ENCODE data around the gene ZMIZ1. TPM values are rescaled to one million over a fixed set of nuclear protein-coding genes. Genes with fewer than 3 reads are reported as not detected.

Gene ZMIZ1, protein sequence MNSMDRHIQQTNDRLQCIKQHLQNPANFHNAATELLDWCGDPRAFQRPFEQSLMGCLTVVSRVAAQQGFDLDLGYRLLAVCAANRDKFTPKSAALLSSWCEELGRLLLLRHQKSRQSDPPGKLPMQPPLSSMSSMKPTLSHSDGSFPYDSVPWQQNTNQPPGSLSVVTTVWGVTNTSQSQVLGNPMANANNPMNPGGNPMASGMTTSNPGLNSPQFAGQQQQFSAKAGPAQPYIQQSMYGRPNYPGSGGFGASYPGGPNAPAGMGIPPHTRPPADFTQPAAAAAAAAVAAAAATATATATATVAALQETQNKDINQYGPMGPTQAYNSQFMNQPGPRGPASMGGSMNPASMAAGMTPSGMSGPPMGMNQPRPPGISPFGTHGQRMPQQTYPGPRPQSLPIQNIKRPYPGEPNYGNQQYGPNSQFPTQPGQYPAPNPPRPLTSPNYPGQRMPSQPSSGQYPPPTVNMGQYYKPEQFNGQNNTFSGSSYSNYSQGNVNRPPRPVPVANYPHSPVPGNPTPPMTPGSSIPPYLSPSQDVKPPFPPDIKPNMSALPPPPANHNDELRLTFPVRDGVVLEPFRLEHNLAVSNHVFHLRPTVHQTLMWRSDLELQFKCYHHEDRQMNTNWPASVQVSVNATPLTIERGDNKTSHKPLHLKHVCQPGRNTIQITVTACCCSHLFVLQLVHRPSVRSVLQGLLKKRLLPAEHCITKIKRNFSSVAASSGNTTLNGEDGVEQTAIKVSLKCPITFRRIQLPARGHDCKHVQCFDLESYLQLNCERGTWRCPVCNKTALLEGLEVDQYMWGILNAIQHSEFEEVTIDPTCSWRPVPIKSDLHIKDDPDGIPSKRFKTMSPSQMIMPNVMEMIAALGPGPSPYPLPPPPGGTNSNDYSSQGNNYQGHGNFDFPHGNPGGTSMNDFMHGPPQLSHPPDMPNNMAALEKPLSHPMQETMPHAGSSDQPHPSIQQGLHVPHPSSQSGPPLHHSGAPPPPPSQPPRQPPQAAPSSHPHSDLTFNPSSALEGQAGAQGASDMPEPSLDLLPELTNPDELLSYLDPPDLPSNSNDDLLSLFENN
- total RNA-seq (34.8 TPM), polyA plus RNA-seq (1 to 10 TPM; 1.5 to 2.3 (median 1.9) TPM)

DNA sequence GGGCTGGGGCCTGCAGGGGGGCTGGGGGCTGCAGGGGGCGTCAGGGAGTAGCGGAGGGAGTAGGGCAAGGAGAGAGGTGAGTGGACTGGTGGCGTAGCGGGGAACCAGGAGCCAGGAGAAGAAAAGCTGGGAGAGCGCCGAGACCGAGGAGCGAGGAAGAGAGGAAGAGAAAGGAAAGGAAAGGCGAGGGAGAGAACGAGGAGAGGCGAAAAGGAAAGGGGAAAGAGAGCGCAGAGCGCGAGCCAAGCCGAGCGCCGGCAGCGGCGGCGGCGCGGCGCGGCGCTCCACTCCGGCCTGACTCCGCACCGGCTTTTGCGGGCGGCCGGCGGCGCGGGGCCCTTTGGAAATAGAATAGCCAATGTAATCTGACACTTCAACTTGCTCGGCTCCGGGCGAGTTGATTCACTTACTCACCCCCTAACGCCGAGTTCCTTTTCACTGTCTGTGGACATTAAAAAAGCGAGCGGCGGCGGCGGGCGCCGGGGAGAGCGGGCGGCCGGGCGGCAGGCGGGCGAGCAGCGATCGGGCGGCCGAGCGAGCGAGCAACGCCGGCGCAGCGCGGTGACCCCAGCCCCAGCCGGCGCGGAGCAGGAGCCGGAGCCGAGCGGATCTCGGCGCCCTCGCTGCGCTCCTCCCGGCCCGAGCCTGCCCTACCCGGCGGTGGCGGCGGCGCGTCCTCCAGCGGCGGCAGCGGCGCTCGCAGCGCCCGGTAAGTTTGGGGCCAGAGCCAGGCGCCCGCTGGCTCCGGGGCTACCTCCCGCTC, at the start of gene ZMIZ1:
Gene ZMIZ1, plus strand, starts transcription at position 405 of the 763 bp plus-strand sequence. CDS start 132,667 bp downstream, outside the sequence.
- H3K27me3 Mint-ChIP-seq, result peaks cover 11% of the 10 kb centered on the region
- H3K36me3 Mint-ChIP-seq, result no peaks in the 10 kb centered on the region
- H3K27ac Mint-ChIP-seq, result peak within 1 kb of the TSS; percentile 74 to 96 (median 93)
- H3K9me3 Mint-ChIP-seq, result peaks cover 0 to 2% (median 0%) of the 10 kb centered on the region in 7 donors
- no peaks in the 10 kb centered on the region for H3K9me3 ChIP-seq (ENCODE audit: control insufficient read depth in 2 of 2, low read length in 2 of 2)
- ATAC-seq (ENCODE audit: low read depth in 2 of 2) (peak; percentile 70), DNase-seq (peak; percentile 72 to 86 (median 84))
- no peaks in the 10 kb centered on the region for H3K27me3 ChIP-seq (ENCODE audit: control insufficient read depth, insufficient read depth, low read length)
- H3K4me3 ChIP-seq (ENCODE audit: low read depth, low read length), result peak within 1 kb of the TSS; percentile 77
- peak within 1 kb of the TSS; percentile 94 to 98 (median 96) for H3K4me3 Mint-ChIP-seq
- peaks cover 0 to 68% (median 35%) of the 10 kb centered on the region in 4 donors for H3K4me1 Mint-ChIP-seq
- H3K36me3 ChIP-seq (ENCODE audit: control insufficient read depth, insufficient read depth, low read length), result no peaks in the 10 kb centered on the region
- peak within 1 kb of the TSS; percentile 81 for H3K27ac ChIP-seq (ENCODE audit: insufficient read depth, low read length, poor library complexity, severe bottlenecking)
- peaks cover 50% of the 10 kb centered on the region for H3K4me1 ChIP-seq (ENCODE audit: control insufficient read depth, insufficient read depth, low read length, poor library complexity, severe bottlenecking)

DNA sequence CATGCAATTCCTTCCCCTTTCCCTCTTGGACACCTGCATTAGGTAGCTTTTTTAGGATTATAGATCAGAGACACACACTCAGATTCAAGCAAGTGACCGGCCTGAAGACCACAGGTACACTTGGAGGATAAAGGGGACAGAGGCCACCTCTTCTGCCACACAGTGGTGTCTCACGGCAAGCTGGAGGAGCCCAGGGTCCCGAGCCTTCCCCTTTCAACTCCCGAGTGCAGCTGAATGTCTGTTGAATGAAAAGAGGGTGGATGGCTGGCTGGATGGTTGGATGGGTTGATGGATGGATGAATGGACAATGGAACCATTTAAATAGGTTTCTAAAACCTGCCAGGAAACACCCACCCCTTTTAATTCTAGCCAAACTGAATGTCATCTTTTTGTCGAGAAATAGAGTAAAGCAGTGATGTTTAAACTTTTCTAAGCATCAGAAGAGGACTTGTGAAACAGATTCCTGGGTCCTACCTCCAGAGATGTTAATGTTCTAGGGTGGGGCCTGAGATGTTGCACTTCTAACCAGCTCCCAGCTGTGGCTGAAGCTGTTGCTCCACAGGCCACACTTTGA, 49.2 kb upstream of the ZMIZ1 start:
- Mint-ChIP-seq H3K4me1 (peaks cover 0 to 19% (median 3%) of the 10 kb centered on the region in 4 donors), H3K27ac (peak overlapping the region in 1 of 3 donors; percentile 39)

GRCh38 chr10:79020015-79020491, 48.7 kb upstream of the ZMIZ1 start:
- ATAC-seq (ENCODE audit: low read depth in 2 of 2) (no peak), DNase-seq (no peak)
- Mint-ChIP-seq H3K27ac (no peak overlapping the region), H3K4me1 (peaks cover 0 to 22% (median 3%) of the 10 kb centered on the region in 4 donors), H3K36me3 (peaks cover 7% of the 10 kb centered on the region), H3K9me3 (peaks cover 0 to 7% (median 2%) of the 10 kb centered on the region in 7 donors), H3K27me3 (no peaks in the 10 kb centered on the region), H3K4me3 (no peak overlapping the region)
- Histone ChIP-seq H3K27ac (ENCODE audit: insufficient read depth, low read length, poor library complexity, severe bottlenecking) (no peak overlapping the region), H3K36me3 (ENCODE audit: control insufficient read depth, insufficient read depth, low read length) (no peaks in the 10 kb centered on the region), H3K4me1 (ENCODE audit: control insufficient read depth, insufficient read depth, low read length, poor library complexity, severe bottlenecking) (peaks cover 1% of the 10 kb centered on the region), H3K9me3 (ENCODE audit: control insufficient read depth in 2 of 2, low read length in 2 of 2) (peaks cover 3 to 7% of the 10 kb centered on the region in 2 experiments), H3K4me3 (ENCODE audit: low read depth, low read length) (no peak overlapping the region), H3K27me3 (ENCODE audit: control insufficient read depth, insufficient read depth, low read length) (no peaks in the 10 kb centered on the region)

More for the DNA sequence above, 49.2 kb upstream of the ZMIZ1 start:
- DNase-seq (no peak), ATAC-seq (ENCODE audit: low read depth in 2 of 2) (no peak)
- H3K4me3 ChIP-seq (ENCODE audit: low read depth, low read length), result no peak overlapping the region
- no peaks in the 10 kb centered on the region for H3K4me1 ChIP-seq (ENCODE audit: control insufficient read depth, insufficient read depth, low read length, poor library complexity, severe bottlenecking)
- Mint-ChIP-seq H3K9me3 (peaks cover 0 to 7% (median 2%) of the 10 kb centered on the region in 7 donors), H3K4me3 (no peak overlapping the region), H3K36me3 (peaks cover 7% of the 10 kb centered on the region), H3K27me3 (no peaks in the 10 kb centered on the region)
- H3K27ac ChIP-seq (ENCODE audit: insufficient read depth, low read length, poor library complexity, severe bottlenecking), result no peak overlapping the region
- peaks cover 3 to 7% of the 10 kb centered on the region in 2 experiments for H3K9me3 ChIP-seq (ENCODE audit: control insufficient read depth in 2 of 2, low read length in 2 of 2)
- no peaks in the 10 kb centered on the region for H3K36me3 ChIP-seq (ENCODE audit: control insufficient read depth, insufficient read depth, low read length)
- no peaks in the 10 kb centered on the region for H3K27me3 ChIP-seq (ENCODE audit: control insufficient read depth, insufficient read depth, low read length)

DNA sequence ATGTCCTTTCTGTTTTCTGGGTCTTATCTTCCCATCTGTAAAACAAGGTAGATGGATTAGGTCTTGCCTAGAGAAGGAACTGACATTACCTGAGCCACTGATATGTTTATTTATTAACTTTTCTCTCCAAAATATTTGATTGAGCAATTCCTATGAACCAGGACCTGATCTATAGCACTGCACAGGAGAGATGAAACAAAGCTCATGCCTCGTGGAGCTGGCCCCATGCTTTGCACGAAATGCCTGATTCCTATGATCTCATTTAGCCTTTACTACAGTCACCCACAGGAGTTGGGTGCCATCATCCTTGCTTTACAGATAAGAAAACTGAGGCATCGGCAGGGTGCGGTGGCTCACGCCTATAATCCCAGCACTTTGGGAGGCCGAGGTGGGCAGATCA, 48.2 kb upstream of the ZMIZ1 start:
- H3K27ac Mint-ChIP-seq, result no peak overlapping the region
- DNase-seq (no peak), ATAC-seq (ENCODE audit: low read depth in 2 of 2) (no peak)
- peaks cover 7% of the 10 kb centered on the region for H3K36me3 Mint-ChIP-seq
- H3K9me3 Mint-ChIP-seq, result peaks cover 0 to 7% (median 2%) of the 10 kb centered on the region in 7 donors
- peaks cover 3 to 7% of the 10 kb centered on the region in 2 experiments for H3K9me3 ChIP-seq (ENCODE audit: control insufficient read depth in 2 of 2, low read length in 2 of 2)
- no peak overlapping the region for H3K27ac ChIP-seq (ENCODE audit: insufficient read depth, low read length, poor library complexity, severe bottlenecking)
- H3K27me3 Mint-ChIP-seq, result no peaks in the 10 kb centered on the region
- peaks cover 7% of the 10 kb centered on the region for H3K4me1 ChIP-seq (ENCODE audit: control insufficient read depth, insufficient read depth, low read length, poor library complexity, severe bottlenecking)
- H3K4me1 Mint-ChIP-seq, result peaks cover 0 to 28% (median 3%) of the 10 kb centered on the region in 4 donors
- no peak overlapping the region for H3K4me3 Mint-ChIP-seq
- no peak overlapping the region for H3K4me3 ChIP-seq (ENCODE audit: low read depth, low read length)
- no peaks in the 10 kb centered on the region for H3K27me3 ChIP-seq (ENCODE audit: control insufficient read depth, insufficient read depth, low read length)
- no peaks in the 10 kb centered on the region for H3K36me3 ChIP-seq (ENCODE audit: control insufficient read depth, insufficient read depth, low read length)

- Histone ChIP-seq H3K9me3 (ENCODE audit: control insufficient read depth in 2 of 2, low read length in 2 of 2) (peaks cover 3 to 7% of the 10 kb centered on the region in 2 experiments), H3K4me1 (ENCODE audit: control insufficient read depth, insufficient read depth, low read length, poor library complexity, severe bottlenecking) (peaks cover 10% of the 10 kb centered on the region), H3K36me3 (ENCODE audit: control insufficient read depth, insufficient read depth, low read length) (no peaks in the 10 kb centered on the region), H3K27ac (ENCODE audit: insufficient read depth, low read length, poor library complexity, severe bottlenecking) (no peak overlapping the region), H3K4me3 (ENCODE audit: low read depth, low read length) (no peak overlapping the region), H3K27me3 (ENCODE audit: control insufficient read depth, insufficient read depth, low read length) (no peaks in the 10 kb centered on the region)
- Mint-ChIP-seq H3K4me1 (peaks cover 0 to 32% (median 6%) of the 10 kb centered on the region in 4 donors), H3K4me3 (no peak overlapping the region), H3K9me3 (peaks cover 0 to 7% (median 2%) of the 10 kb centered on the region in 7 donors), H3K27ac (no peak overlapping the region), H3K27me3 (no peaks in the 10 kb centered on the region), H3K36me3 (peaks cover 7% of the 10 kb centered on the region)
- ATAC-seq (ENCODE audit: low read depth in 2 of 2) (no peak), DNase-seq (no peak)
Observed at GRCh38 chr10:79021331-79021907, 47.3 kb upstream of the ZMIZ1 start.

DNA sequence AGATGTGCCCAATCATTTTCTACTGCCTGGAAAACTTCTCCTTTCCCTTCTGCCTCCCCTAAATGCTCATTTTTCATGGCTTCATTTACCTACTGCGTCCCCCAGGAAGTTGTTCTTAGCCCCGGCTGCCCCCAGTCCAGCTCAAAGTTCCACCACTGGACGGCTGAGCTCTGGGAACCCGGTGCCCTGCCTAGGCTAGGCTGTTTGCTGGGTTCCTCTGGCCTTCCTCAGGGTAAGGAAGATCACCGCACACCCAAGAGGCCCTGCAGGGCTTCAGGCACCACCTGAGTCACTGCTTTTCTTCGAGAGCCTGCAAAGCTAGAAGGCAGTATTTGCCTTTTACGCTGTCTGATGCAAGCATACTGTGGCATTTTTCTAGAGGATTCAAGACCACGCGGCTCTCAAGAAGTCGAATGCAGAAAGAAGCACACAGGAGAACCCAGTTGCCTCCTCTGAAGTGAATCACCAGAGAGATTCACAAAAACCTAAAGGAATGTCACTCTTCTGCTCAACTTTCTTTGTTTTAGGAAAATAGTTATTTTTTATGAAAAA, 46.7 kb upstream of the ZMIZ1 start:
- Mint-ChIP-seq H3K4me3 (no peak overlapping the region), H3K27ac (no peak overlapping the region), H3K27me3 (no peaks in the 10 kb centered on the region), H3K36me3 (peaks cover 7% of the 10 kb centered on the region), H3K4me1 (peaks cover 0 to 36% (median 6%) of the 10 kb centered on the region in 4 donors), H3K9me3 (peaks cover 0 to 7% (median 2%) of the 10 kb centered on the region in 7 donors)
- no peak for ATAC-seq (ENCODE audit: low read depth in 2 of 2)
- no peaks in the 10 kb centered on the region for H3K36me3 ChIP-seq (ENCODE audit: control insufficient read depth, insufficient read depth, low read length)
- no peak overlapping the region for H3K27ac ChIP-seq (ENCODE audit: insufficient read depth, low read length, poor library complexity, severe bottlenecking)
- H3K27me3 ChIP-seq (ENCODE audit: control insufficient read depth, insufficient read depth, low read length), result no peaks in the 10 kb centered on the region
- DNase-seq, result no peak
- peaks cover 3 to 7% of the 10 kb centered on the region in 2 experiments for H3K9me3 ChIP-seq (ENCODE audit: control insufficient read depth in 2 of 2, low read length in 2 of 2)
- H3K4me3 ChIP-seq (ENCODE audit: low read depth, low read length), result no peak overlapping the region
- H3K4me1 ChIP-seq (ENCODE audit: control insufficient read depth, insufficient read depth, low read length, poor library complexity, severe bottlenecking), result peaks cover 13% of the 10 kb centered on the region

Data from CD4-positive, CD25-positive, alpha-beta regulatory T cell (primary cell).